Thyroid gland (tissue), 4 donors: ENCODE measurements around the gene RAB1B.

Experiments
- POLR2A ChIP-seq, 2 donors: fragments of 450-650 bp; IDR thresholded peaks; one replicate each; pipeline ENCODE4 v1.6.1; 2017; ENCODE audit warnings: antibody characterized with exemption in 2 of 2, mild to moderate bottlenecking in 2 of 2, moderate library complexity in 1 of 2
- TF ChIP-seq, protein P1 (sequence below), 6 experiments: fragments of 200-600 bp in 3 of 6; fragments of 450-650 bp in 3 of 6; sonication (generic) in 3 of 6; IDR thresholded peaks; one replicate each; pipeline ENCODE4 v1.5.1; 2016 to 2019; ENCODE audit warnings: antibody characterized with exemption in 6 of 6, mild to moderate bottlenecking in 2 of 6, inconsistent platforms in 1 of 6, moderate library complexity in 1 of 6

DNA sequence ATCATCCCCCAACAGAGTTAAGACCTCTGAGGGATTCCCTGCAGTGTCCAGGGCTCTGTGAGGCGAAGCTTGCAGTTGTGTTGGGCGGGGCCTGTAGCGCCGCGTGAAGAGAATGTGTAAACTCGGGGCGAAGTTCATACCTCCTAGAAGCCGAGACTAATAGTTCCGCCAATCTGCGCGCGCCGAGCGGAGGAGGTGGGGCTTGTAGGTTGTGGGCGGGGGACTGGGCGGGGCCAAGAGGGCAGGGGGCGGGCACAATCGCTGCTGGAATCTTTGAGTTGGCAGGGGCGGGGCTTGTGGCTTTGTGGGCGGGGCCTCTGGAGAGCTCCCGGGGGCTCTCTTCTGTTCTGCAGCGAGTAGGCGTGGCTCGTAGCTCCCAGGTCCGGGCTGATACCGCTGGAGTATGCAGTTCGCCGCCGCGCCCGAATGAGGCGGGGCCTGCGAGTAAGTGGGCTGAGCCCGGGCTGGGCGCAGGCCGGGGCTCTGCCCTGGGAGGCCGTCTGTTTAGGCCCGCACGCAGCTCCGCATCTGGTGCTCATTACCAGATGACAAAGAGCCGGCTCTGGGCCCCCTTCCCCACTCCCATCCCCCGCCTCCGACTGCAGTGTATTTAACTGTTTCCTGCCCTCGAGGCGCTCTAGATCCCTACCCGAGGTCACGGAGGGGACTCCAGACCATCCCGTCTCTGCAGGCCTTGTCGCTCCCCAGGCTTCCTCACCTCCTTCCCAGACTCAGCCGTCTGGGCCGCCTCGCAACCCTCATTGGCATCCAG, 44.3 kb downstream of the RAB1B start:
- TF ChIP-seq, protein P1, sequence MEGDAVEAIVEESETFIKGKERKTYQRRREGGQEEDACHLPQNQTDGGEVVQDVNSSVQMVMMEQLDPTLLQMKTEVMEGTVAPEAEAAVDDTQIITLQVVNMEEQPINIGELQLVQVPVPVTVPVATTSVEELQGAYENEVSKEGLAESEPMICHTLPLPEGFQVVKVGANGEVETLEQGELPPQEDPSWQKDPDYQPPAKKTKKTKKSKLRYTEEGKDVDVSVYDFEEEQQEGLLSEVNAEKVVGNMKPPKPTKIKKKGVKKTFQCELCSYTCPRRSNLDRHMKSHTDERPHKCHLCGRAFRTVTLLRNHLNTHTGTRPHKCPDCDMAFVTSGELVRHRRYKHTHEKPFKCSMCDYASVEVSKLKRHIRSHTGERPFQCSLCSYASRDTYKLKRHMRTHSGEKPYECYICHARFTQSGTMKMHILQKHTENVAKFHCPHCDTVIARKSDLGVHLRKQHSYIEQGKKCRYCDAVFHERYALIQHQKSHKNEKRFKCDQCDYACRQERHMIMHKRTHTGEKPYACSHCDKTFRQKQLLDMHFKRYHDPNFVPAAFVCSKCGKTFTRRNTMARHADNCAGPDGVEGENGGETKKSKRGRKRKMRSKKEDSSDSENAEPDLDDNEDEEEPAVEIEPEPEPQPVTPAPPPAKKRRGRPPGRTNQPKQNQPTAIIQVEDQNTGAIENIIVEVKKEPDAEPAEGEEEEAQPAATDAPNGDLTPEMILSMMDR (IDR thresholded peaks at IDR 0.05): no peak
- peak in 1 of 2 donors; percentile 35 for TF ChIP-seq POLR2A (IDR thresholded peaks at IDR 0.05)
